Fibroblast of mammary gland (primary cell): Measurements from ENCODE around the gene DLG2.
"Not testable (repeated sequence)": the region's sequence is repeated elsewhere in the genome, so short reads cannot be mapped to it uniquely, and the experiment has no call there.

Experiments used
- DNase-seq: peaks from one replicate; pipeline ENCODE4 v3.0.0-alpha.2; 2010; ENCODE audit warnings: low read depth
- H3K4me3 ChIP-seq: 2 replicates; pipeline ENCODE4 v1.5.1; 2011; ENCODE audit warnings: low read depth, mild to moderate bottlenecking, low read length, moderate library complexity; ENCODE audit not compliant: control insufficient read depth
- CTCF ChIP-seq: conservative IDR thresholded peaks from 2 replicates; pipeline ENCODE4 v1.5.1; 2011; ENCODE audit warnings: low read depth, low read length, inconsistent platforms; ENCODE audit not compliant: control insufficient read depth, insufficient read depth

Gene DLG2

GRCh38 chr11:84799112-84799511 is 828.0 kb downstream of the DLG2 start:
- TF ChIP-seq CTCF: no peak
- no peak overlapping the region for H3K4me3 ChIP-seq
- no peak for DNase-seq

GRCh38 chr11:84795698-84796097 is 831.4 kb downstream of the DLG2 start:
- no peak overlapping the region for H3K4me3 ChIP-seq
- no peak for TF ChIP-seq CTCF
- no peak for DNase-seq

GRCh38 chr11:84794663-84795443 is 832.3 kb downstream of the DLG2 start:
- no peak overlapping the region for H3K4me3 ChIP-seq
- no peak for DNase-seq
- TF ChIP-seq CTCF: no peak

- H3K4me3 ChIP-seq: no peak overlapping the region
- DNase-seq: no peak
- TF ChIP-seq CTCF: no peak
Measured at GRCh38 chr11:84793318-84793717, 833.8 kb downstream of the DLG2 start.

GRCh38 chr11:84790849-84791427 is 836.2 kb downstream of the DLG2 start:
- H3K4me3 ChIP-seq: no peak overlapping the region
- DNase-seq: no peak
- no peak for TF ChIP-seq CTCF

GRCh38 chr11:84788220-84788619 is 838.9 kb downstream of the DLG2 start:
- DNase-seq: no peak
- no peak overlapping the region for H3K4me3 ChIP-seq
- no peak for TF ChIP-seq CTCF

- H3K4me3 ChIP-seq, DNase-seq: not testable (repeated sequence)
Measured at GRCh38 chr11:84784158-84784557, 843.0 kb downstream of the DLG2 start.
